ENCODE measurements around the gene CRYBA2.

- TF ChIP-seq, protein P1, sequence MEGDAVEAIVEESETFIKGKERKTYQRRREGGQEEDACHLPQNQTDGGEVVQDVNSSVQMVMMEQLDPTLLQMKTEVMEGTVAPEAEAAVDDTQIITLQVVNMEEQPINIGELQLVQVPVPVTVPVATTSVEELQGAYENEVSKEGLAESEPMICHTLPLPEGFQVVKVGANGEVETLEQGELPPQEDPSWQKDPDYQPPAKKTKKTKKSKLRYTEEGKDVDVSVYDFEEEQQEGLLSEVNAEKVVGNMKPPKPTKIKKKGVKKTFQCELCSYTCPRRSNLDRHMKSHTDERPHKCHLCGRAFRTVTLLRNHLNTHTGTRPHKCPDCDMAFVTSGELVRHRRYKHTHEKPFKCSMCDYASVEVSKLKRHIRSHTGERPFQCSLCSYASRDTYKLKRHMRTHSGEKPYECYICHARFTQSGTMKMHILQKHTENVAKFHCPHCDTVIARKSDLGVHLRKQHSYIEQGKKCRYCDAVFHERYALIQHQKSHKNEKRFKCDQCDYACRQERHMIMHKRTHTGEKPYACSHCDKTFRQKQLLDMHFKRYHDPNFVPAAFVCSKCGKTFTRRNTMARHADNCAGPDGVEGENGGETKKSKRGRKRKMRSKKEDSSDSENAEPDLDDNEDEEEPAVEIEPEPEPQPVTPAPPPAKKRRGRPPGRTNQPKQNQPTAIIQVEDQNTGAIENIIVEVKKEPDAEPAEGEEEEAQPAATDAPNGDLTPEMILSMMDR (IDR thresholded peaks at IDR 0.05) = no peak
- TF ChIP-seq POLR2A (IDR thresholded peaks at IDR 0.05) = no peak
Observed at GRCh38 chr2:218986148-218986761, 7.0 kb downstream of the CRYBA2 start.
